HEK293 (cell line): ENCODE results near the gene WDR6.

ENCODE experiments used
- KLF9 ChIP-seq: fragments of 450-650 bp; formaldehyde crosslinking; IDR thresholded peaks from 2 replicates; pipeline ENCODE4 v1.5.1; 2016; ENCODE audit warnings: missing biosample characterization, missing genetic modification characterization, low read depth
- TCF7L2 ChIP-seq: IDR thresholded peaks from 2 replicates; pipeline ENCODE4 v1.6.1; 2011; ENCODE audit warnings: low read depth, mild to moderate bottlenecking, inconsistent platforms, low read length, moderate library complexity, borderline replicate concordance
- ZBTB21 ChIP-seq: fragments of 450-650 bp; formaldehyde crosslinking; IDR thresholded peaks from 2 replicates; pipeline ENCODE4 v1.5.1; 2017; ENCODE audit warnings: missing biosample characterization, missing genetic modification characterization
- ZNF175 ChIP-seq: fragments of 450-650 bp; formaldehyde crosslinking; IDR thresholded peaks from 2 replicates; pipeline ENCODE4 v1.5.1; 2016; ENCODE audit warnings: missing biosample characterization, missing genetic modification characterization
- ZNF510 ChIP-seq: fragments of 450-650 bp; formaldehyde crosslinking; IDR thresholded peaks from 2 replicates; pipeline ENCODE4 v1.5.1; 2018; ENCODE audit warnings: mild to moderate bottlenecking, missing genetic modification characterization, missing biosample characterization; ENCODE audit not compliant: insufficient replicate concordance
- ZNF544 ChIP-seq: fragments of 450-650 bp; formaldehyde crosslinking; IDR thresholded peaks from 2 replicates; pipeline ENCODE4 v1.5.0; 2017; ENCODE audit warnings: missing biosample characterization, missing genetic modification characterization
- TF ChIP-seq, protein P1 (sequence below): fragments of 450-650 bp; formaldehyde crosslinking; IDR thresholded peaks from 2 replicates; pipeline ENCODE4 v1.5.1; 2016; ENCODE audit warnings: missing biosample characterization, missing genetic modification characterization
- TF ChIP-seq, protein P2 (sequence below): fragments of 450-650 bp; formaldehyde crosslinking; IDR thresholded peaks from 2 replicates; pipeline ENCODE4 v1.5.1; 2016; ENCODE audit warnings: missing biosample characterization, missing genetic modification characterization
- TF ChIP-seq, protein P3 (sequence below): fragments of 450-650 bp; formaldehyde crosslinking; IDR thresholded peaks from 2 replicates; pipeline ENCODE4 v1.5.1; 2016; ENCODE audit warnings: missing biosample characterization, missing genetic modification characterization
- TF ChIP-seq, protein P4 (sequence below): fragments of 450-650 bp; formaldehyde crosslinking; IDR thresholded peaks from 2 replicates; pipeline ENCODE4 v1.5.1; 2016; ENCODE audit warnings: missing biosample characterization, missing genetic modification characterization, borderline replicate concordance

DNA sequence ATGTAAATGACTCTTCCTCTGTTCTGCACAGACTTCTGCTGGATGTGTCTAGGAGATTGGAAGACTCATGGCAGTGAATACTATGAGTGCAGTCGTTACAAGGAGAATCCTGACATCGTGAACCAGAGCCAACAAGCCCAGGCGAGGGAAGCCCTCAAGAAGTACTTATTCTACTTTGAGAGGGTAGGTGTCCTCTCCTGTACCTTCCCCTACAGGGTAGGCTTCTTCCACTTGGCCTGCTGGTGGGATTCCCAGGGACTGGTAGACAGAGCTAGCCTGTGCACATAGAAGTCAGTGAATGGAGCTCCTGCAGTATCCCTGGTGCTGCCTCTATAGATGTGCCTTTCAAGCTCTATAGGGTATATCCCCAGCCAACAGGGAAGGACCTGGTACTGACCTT is 27.7 kb upstream of the WDR6 start:
- TF ChIP-seq, protein P1, sequence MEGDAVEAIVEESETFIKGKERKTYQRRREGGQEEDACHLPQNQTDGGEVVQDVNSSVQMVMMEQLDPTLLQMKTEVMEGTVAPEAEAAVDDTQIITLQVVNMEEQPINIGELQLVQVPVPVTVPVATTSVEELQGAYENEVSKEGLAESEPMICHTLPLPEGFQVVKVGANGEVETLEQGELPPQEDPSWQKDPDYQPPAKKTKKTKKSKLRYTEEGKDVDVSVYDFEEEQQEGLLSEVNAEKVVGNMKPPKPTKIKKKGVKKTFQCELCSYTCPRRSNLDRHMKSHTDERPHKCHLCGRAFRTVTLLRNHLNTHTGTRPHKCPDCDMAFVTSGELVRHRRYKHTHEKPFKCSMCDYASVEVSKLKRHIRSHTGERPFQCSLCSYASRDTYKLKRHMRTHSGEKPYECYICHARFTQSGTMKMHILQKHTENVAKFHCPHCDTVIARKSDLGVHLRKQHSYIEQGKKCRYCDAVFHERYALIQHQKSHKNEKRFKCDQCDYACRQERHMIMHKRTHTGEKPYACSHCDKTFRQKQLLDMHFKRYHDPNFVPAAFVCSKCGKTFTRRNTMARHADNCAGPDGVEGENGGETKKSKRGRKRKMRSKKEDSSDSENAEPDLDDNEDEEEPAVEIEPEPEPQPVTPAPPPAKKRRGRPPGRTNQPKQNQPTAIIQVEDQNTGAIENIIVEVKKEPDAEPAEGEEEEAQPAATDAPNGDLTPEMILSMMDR (tag by site-specific recombination) = no peak
- no peak for TF ChIP-seq ZNF544 (tag by site-specific recombination)
- TF ChIP-seq, protein P2, sequence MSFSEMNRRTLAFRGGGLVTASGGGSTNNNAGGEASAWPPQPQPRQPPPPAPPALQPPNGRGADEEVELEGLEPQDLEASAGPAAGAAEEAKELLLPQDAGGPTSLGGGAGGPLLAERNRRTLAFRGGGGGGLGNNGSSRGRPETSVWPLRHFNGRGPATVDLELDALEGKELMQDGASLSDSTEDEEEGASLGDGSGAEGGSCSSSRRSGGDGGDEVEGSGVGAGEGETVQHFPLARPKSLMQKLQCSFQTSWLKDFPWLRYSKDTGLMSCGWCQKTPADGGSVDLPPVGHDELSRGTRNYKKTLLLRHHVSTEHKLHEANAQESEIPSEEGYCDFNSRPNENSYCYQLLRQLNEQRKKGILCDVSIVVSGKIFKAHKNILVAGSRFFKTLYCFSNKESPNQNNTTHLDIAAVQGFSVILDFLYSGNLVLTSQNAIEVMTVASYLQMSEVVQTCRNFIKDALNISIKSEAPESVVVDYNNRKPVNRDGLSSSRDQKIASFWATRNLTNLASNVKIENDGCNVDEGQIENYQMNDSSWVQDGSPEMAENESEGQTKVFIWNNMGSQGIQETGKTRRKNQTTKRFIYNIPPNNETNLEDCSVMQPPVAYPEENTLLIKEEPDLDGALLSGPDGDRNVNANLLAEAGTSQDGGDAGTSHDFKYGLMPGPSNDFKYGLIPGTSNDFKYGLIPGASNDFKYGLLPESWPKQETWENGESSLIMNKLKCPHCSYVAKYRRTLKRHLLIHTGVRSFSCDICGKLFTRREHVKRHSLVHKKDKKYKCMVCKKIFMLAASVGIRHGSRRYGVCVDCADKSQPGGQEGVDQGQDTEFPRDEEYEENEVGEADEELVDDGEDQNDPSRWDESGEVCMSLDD (tag by site-specific recombination) = no peak
- TF ChIP-seq ZBTB21 = no peak
- no peak for TF ChIP-seq ZNF175 (tag by site-specific recombination)
- TF ChIP-seq KLF9 (tag by site-specific recombination) = no peak
- TF ChIP-seq, protein P3, sequence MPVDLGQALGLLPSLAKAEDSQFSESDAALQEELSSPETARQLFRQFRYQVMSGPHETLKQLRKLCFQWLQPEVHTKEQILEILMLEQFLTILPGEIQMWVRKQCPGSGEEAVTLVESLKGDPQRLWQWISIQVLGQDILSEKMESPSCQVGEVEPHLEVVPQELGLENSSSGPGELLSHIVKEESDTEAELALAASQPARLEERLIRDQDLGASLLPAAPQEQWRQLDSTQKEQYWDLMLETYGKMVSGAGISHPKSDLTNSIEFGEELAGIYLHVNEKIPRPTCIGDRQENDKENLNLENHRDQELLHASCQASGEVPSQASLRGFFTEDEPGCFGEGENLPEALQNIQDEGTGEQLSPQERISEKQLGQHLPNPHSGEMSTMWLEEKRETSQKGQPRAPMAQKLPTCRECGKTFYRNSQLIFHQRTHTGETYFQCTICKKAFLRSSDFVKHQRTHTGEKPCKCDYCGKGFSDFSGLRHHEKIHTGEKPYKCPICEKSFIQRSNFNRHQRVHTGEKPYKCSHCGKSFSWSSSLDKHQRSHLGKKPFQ (tag by site-specific recombination) = no peak
- no peak for TF ChIP-seq ZNF510 (tag by site-specific recombination)
- TF ChIP-seq, protein P4, sequence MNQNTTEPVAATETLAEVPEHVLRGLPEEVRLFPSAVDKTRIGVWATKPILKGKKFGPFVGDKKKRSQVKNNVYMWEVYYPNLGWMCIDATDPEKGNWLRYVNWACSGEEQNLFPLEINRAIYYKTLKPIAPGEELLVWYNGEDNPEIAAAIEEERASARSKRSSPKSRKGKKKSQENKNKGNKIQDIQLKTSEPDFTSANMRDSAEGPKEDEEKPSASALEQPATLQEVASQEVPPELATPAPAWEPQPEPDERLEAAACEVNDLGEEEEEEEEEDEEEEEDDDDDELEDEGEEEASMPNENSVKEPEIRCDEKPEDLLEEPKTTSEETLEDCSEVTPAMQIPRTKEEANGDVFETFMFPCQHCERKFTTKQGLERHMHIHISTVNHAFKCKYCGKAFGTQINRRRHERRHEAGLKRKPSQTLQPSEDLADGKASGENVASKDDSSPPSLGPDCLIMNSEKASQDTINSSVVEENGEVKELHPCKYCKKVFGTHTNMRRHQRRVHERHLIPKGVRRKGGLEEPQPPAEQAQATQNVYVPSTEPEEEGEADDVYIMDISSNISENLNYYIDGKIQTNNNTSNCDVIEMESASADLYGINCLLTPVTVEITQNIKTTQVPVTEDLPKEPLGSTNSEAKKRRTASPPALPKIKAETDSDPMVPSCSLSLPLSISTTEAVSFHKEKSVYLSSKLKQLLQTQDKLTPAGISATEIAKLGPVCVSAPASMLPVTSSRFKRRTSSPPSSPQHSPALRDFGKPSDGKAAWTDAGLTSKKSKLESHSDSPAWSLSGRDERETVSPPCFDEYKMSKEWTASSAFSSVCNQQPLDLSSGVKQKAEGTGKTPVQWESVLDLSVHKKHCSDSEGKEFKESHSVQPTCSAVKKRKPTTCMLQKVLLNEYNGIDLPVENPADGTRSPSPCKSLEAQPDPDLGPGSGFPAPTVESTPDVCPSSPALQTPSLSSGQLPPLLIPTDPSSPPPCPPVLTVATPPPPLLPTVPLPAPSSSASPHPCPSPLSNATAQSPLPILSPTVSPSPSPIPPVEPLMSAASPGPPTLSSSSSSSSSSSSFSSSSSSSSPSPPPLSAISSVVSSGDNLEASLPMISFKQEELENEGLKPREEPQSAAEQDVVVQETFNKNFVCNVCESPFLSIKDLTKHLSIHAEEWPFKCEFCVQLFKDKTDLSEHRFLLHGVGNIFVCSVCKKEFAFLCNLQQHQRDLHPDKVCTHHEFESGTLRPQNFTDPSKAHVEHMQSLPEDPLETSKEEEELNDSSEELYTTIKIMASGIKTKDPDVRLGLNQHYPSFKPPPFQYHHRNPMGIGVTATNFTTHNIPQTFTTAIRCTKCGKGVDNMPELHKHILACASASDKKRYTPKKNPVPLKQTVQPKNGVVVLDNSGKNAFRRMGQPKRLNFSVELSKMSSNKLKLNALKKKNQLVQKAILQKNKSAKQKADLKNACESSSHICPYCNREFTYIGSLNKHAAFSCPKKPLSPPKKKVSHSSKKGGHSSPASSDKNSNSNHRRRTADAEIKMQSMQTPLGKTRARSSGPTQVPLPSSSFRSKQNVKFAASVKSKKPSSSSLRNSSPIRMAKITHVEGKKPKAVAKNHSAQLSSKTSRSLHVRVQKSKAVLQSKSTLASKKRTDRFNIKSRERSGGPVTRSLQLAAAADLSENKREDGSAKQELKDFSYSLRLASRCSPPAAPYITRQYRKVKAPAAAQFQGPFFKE (tag by site-specific recombination) = no peak
- TF ChIP-seq TCF7L2 = no peak
